RPMI7951 (cell line): ENCODE data around the gene MAP3K7CL. TPM values are rescaled to one million over a fixed set of nuclear protein-coding genes. Genes with fewer than 3 reads are reported as not detected.
"Not testable (repeated sequence)": the region's sequence is repeated elsewhere in the genome, so short reads cannot be mapped to it uniquely, and the experiment has no call there.

Source experiments
- DNase-seq: peaks from one replicate; pipeline ENCODE4 v3.0.0-alpha.2; 2012; ENCODE audit warnings: low read depth
- total RNA-seq: library from RNA; depleted of rRNA; stranded (reverse); fragments of >200 nt; shearing (Covaris generic); gene quantifications from 2 replicates; pipeline ENCODE4 v1.2.3, GENCODE V29; 2014

MAP3K7CL gene
- total RNA-seq, 1 experiment from 2014 or later = 10.0 TPM

GRCh38 chr21:29166853-29167252, 36.4 kb downstream of the MAP3K7CL start:
- no peak for DNase-seq

GRCh38 chr21:29167481-29167880, 37.0 kb downstream of the MAP3K7CL start:
- DNase-seq = not testable (repeated sequence)

GRCh38 chr21:29168891-29169315, 38.5 kb downstream of the MAP3K7CL start:
- no peak for DNase-seq

- DNase-seq = no peak
These were observed 40.5 kb downstream of the MAP3K7CL start for GRCh38 chr21:29170944-29171343.

DNA sequence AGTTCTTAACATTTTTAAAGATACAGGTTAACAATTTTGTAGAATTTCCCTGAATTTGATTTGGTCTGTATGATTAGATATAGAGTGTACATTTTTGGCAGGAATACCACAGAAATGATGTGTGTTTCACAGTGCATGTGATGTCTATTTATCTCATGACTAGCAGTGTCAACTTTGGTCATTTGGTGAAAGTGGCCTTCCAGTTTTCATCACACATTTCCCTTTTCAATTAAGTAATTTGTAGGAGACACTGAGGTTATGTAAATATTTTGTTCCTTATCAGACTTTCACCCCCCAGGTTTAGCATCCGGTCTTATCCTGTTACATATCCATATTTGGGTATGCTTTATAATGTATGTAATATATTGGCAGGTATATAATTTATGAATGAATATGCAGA, 41.8 kb downstream of the MAP3K7CL start:
- no peak for DNase-seq

- DNase-seq = no peak
These were observed 44.2 kb downstream of the MAP3K7CL start for GRCh38 chr21:29174607-29175013.

DNA sequence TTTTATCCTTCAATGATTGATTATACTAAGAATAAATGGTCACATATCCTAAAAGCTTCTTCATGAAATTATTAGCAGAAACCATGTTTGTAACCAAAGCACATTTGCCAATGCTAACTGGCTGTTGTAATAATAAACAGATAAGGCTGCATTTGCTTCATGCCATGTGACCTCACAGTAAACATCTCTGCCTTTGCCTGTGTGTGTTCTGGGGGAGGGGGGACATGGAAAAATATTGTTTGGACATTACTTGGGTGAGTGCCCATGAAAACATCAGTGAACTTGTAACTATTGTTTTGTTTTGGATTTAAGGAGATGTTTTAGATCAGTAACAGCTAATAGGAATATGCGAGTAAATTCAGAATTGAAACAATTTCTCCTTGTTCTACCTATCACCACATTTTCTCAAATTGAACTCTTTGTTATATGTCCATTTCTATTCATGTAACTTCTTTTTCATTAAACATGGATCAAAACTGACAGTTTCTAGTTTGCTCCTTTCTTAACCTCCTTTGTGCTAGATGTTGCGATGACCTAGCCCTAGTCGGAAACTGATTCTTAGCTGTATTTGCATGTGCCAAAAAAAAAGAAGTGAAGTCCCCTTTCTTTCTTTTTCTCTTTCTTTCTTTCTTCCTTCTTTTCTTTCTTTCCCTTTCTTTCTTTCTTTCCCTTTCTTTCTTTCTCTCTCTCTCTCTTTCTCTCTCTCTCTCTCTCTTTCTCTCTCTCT, 45.1 kb downstream of the MAP3K7CL start:
- DNase-seq = no peak

GRCh38 chr21:29176471-29177120, 46.2 kb downstream of the MAP3K7CL start:
- no peak for DNase-seq

DNA sequence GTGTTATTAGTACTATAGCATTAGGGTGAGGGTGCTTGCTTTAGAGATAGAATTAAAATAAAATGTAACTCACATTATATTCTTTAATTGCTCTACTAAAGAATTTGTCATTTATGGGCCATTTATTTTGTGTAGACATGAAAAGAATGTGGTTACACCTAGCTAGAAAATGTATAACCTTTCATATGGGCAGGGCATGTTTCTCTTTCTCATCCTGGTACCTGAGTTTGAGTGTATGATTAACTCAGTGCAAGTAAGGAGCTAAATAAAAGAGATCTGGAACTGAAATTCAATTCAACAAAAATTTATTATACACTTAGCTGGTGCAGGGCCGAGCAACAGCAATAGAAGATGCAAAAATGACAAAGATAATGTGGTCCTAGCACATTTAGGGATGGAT, 47.4 kb downstream of the MAP3K7CL start:
- no peak for DNase-seq

GRCh38 chr21:29178926-29179325, 48.5 kb downstream of the MAP3K7CL start:
- no peak for DNase-seq

- DNase-seq = no peak
These were observed 49.1 kb downstream of the MAP3K7CL start for GRCh38 chr21:29179503-29179902.

DNA sequence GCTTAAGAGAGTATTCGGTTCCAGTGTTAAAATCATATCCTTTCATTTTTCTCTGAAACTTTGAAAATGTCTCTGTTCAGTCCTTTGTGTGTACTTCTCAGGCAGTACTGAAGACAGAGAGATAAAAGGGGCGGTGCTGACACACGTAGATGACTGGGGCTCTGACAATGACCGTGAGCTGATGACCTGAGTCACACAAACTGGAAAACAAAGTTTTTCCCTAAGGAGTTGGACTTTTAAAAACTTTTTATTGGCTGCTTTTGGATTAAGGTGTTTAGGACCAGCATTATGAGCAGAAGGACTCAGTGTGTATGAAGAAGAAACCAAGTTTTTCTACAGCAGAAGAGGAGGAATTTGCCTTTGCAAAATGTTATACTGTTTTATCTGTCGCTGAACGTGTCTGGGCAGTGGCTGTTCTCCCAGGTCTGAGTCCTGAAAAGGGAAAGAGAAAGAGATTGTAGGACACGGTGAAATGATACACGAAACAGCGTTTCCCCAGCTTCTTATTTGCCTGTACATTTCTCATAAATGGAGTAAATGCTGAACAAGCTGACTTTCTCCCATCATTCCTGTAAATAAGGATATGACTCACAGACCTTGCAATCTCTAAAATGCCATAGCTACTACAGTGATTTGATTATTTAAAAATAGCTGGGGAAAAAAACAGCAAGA, 51.5 kb downstream of the MAP3K7CL start:
- DNase-seq = peak; percentile 81

GRCh38 chr21:29182691-29183092, 52.2 kb downstream of the MAP3K7CL start:
- no peak for DNase-seq

DNA sequence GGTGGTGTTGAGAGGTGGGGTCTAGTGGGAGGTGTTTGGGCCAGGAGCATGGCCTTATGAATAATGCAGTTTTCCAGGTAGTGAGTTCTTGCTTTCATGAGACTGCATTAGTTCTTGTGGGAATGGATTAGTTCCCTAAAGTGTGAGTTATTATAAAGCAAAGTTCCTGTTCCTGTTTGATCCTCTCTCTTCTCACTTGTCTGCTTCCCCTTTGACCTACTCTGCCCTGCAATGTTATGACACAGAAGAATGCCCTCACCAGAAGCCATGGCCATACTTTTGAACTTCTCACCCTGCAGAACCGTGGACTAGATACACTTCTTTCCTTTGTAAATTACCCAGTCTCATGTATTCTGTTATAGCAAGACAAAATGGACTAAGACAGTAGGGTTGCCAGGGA, 53.6 kb downstream of the MAP3K7CL start:
- DNase-seq = no peak

- no peak for DNase-seq
These were observed 54.7 kb downstream of the MAP3K7CL start for GRCh38 chr21:29185172-29185571.

DNA sequence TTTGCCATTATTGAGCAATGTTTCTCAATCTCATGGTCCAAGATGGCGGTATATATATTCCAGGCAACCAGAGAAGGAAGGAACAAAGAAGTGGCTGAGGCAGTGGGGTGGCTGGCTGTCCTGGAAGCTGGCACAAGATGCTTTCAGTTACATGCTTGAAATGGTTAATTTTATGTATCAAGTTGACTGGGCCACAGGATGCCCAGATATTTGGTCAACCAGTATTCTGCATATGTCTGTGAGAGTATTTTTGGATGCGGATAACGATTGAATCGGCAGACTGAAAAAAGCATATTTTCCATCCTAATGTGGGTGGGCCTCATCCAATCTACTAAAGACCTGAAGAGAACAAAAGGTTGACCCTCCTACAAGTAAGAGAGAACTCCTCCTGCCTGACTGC, 55.2 kb downstream of the MAP3K7CL start:
- DNase-seq = no peak

DNA sequence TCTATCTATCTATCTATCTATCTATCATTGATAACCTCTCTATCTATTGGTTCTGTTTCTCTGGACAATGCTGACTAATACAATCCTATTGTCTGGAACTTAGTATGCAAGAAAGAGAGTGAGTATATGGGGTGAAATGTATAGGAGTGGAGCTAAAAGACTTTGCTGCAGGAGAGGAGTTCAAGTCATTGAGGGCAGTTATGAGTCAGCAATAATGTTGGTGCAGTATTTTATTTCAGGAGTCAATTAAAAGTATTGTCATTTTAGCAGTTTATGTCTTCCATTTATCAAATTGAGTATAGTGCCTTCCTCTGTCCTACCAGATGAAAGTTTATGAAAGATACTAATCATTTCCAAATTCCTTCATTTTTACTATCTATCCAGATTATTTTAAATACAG, 55.8 kb downstream of the MAP3K7CL start:
- DNase-seq = no peak

GRCh38 chr21:29187944-29188343, 57.5 kb downstream of the MAP3K7CL start:
- peak; percentile 90 for DNase-seq

DNA sequence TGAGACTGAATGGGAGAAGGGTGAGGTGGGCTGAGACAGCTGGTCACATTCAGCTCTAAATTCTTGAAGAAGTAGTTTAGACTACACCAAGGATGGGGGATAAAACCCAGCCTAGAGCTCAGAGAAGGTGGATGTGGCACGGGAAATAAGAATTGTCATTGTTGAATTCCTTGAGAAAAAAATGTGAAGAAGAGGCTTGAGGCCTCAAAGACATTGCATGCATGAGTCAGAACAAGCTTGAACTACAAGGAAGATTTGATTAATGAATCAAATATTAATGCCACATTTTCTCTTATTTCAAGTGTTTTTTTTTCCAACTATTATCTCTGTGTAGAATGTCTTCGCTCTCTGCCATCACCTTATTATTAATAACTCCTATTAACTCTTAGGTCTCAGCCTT, 58.9 kb downstream of the MAP3K7CL start:
- no peak for DNase-seq

- no peak for DNase-seq
These were observed 60.5 kb downstream of the MAP3K7CL start for GRCh38 chr21:29190923-29191331.

GRCh38 chr21:29193072-29193471, 62.6 kb downstream of the MAP3K7CL start:
- peak; percentile 72 for DNase-seq

DNA sequence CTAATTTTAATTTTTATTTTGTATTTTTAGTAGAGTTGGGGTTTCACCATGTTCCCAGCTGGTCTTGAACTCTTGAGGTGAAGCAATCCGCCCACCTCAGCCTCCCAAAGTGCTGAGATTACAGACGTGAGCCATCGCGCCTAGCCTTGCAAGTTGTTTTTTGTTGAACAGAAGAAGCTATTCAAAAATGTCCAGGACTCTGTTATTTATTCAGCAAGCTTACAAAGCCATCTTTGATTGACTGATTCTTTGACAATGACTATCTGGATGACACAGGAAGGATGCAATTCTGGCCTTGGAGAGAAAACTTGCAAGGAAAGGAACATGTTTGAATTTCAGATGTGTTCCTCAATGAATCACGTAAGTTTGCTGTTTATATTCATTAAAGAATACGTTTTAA, 63.5 kb downstream of the MAP3K7CL start:
- DNase-seq = peak; percentile 40

GRCh38 chr21:29194342-29194741, 63.9 kb downstream of the MAP3K7CL start:
- no peak for DNase-seq
